ENCODE data around the gene HTR7. TPM values are rescaled to one million over a fixed set of nuclear protein-coding genes. Genes with fewer than 3 reads are reported as not detected.

The HTR7 gene
- total RNA-seq, 2 donors from 2014 or later: not detected

DNA sequence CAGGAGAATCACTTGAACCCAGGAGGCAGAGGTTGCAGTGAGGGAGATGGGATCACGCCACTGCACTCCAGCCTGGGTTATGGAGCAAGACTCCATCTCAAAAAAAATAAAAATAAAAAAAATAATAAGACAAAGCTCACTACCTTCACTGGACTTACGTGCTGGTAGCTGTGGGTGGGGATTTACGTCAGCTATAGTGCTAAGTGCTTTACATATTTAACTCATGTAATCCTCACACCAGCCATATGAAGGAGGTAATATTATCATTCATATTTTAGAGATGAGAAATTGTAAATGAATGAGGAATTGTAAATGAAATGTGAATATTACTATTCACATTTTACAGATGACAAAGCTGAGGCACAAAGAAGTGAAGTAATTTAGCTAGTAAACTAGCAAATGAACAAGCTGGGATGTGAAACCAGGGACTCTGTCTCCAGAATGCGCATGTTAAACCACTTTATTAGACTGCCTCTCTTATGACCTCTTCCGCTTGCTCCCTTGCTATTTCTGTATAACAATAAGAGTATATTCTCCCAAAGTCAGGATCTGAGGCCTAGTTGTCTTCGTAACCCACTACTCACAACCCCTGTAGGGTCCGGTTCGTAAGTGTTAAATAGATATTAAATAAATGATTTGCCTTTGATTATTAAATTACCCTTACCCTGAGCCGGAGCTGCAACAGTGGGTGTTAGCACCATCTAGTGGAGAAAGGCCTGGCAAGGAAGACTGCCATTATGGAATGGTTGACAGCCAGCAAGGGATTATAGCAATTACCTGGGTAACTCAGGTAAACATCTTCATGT is 70.2 kb downstream of the HTR7 start:
- intact Hi-C loops (cut with DNase I): loop anchor here (10.0 kb wide), 1 partner anchor 993 kb away; no protein-coding TSS in a partner anchor
- H3K9me3 ChIP-seq: no peaks in the 10 kb centered on the region
- no peak overlapping the region for H3K27ac ChIP-seq
- TF ChIP-seq, protein P1, sequence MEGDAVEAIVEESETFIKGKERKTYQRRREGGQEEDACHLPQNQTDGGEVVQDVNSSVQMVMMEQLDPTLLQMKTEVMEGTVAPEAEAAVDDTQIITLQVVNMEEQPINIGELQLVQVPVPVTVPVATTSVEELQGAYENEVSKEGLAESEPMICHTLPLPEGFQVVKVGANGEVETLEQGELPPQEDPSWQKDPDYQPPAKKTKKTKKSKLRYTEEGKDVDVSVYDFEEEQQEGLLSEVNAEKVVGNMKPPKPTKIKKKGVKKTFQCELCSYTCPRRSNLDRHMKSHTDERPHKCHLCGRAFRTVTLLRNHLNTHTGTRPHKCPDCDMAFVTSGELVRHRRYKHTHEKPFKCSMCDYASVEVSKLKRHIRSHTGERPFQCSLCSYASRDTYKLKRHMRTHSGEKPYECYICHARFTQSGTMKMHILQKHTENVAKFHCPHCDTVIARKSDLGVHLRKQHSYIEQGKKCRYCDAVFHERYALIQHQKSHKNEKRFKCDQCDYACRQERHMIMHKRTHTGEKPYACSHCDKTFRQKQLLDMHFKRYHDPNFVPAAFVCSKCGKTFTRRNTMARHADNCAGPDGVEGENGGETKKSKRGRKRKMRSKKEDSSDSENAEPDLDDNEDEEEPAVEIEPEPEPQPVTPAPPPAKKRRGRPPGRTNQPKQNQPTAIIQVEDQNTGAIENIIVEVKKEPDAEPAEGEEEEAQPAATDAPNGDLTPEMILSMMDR (IDR thresholded peaks at IDR 0.05): peak; percentile 58 to 87 (median 64)
- no peak for TF ChIP-seq POLR2A (IDR thresholded peaks at IDR 0.05)
- H3K4me3 ChIP-seq: no peak overlapping the region
- ATAC-seq: peak; percentile 53
- DNase-seq: peak; percentile 34 to 47 (median 40)
- 45 to 53% methylated on average over 9 of the region's 9 CpGs for WGBS, 2 donors
- H3K27me3 ChIP-seq: no peaks in the 10 kb centered on the region
- H3K4me1 ChIP-seq: no peaks in the 10 kb centered on the region
- no peaks in the 10 kb centered on the region for H3K36me3 ChIP-seq (replicated peaks in 1 of 2; ENCODE audit: insufficient read depth in 1 of 2, low read depth in 2 of 2)

DNA sequence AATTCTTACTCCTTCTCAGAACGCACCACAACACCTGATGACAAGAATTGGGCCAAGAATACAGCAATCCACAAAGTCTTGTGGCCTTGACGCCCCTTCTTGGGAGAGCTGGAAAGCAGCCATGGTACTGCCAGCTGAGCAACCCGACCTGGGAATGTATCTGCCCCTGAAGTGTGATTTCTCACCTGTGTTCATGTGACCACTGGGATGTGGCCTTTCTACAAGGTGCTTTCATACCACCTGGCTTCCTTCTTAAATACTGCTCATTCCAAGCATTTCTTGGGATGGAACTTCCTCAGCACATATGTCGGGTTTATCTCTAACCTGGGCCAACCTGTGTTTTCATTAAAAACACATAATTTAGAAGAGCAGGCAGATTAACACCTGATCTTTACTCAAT is 72.1 kb downstream of the HTR7 start:
- no peak for ATAC-seq
- no peaks in the 10 kb centered on the region for H3K4me1 ChIP-seq
- intact Hi-C loops (cut with DNase I): loop anchor here (10.0 kb wide), 1 partner anchor 991 kb away; no protein-coding TSS in a partner anchor
- no peaks in the 10 kb centered on the region for H3K27me3 ChIP-seq
- WGBS, 2 donors: 34 to 48% methylated on average over 4 of the region's 4 CpGs
- TF ChIP-seq POLR2A (IDR thresholded peaks at IDR 0.05): no peak
- TF ChIP-seq, protein P1 (IDR thresholded peaks at IDR 0.05): no peak
- no peak overlapping the region for H3K4me3 ChIP-seq
- no peak for DNase-seq
- no peak overlapping the region for H3K27ac ChIP-seq
- no peaks in the 10 kb centered on the region for H3K36me3 ChIP-seq (replicated peaks in 1 of 2; ENCODE audit: insufficient read depth in 1 of 2, low read depth in 2 of 2)
- no peaks in the 10 kb centered on the region for H3K9me3 ChIP-seq

DNA sequence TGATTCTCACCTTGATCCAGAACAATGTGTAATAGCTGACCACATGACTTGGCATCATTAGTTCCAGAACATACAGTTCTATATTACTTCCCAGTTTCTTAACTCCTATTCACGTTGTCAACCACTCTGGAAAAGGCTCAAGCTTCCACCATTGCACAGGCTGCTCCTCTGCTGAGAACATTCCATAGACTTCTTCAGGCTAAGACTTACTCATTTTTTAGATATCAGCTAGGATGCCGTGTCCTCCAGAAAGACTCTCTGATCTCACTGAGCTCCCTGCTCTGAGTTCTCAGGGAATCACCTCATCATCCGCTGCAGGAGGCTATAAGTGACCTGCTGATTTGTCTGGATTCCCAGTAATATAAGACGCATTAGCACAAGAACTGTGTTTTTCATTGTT is 73.1 kb downstream of the HTR7 start:
- no peaks in the 10 kb centered on the region for H3K27me3 ChIP-seq
- TF ChIP-seq POLR2A (IDR thresholded peaks at IDR 0.05): no peak
- TF ChIP-seq, protein P1 (IDR thresholded peaks at IDR 0.05): no peak
- H3K27ac ChIP-seq: no peak overlapping the region
- no peaks in the 10 kb centered on the region for H3K9me3 ChIP-seq
- no peak for ATAC-seq
- 40 to 44% methylated on average over 4 of the region's 4 CpGs for WGBS, 2 donors
- intact Hi-C loops (cut with DNase I): loop anchor here (10.0 kb wide), 1 partner anchor 990 kb away; no protein-coding TSS in a partner anchor
- no peak for DNase-seq
- no peaks in the 10 kb centered on the region for H3K4me1 ChIP-seq
- no peaks in the 10 kb centered on the region for H3K36me3 ChIP-seq (replicated peaks in 1 of 2; ENCODE audit: insufficient read depth in 1 of 2, low read depth in 2 of 2)
- H3K4me3 ChIP-seq: no peak overlapping the region

DNA sequence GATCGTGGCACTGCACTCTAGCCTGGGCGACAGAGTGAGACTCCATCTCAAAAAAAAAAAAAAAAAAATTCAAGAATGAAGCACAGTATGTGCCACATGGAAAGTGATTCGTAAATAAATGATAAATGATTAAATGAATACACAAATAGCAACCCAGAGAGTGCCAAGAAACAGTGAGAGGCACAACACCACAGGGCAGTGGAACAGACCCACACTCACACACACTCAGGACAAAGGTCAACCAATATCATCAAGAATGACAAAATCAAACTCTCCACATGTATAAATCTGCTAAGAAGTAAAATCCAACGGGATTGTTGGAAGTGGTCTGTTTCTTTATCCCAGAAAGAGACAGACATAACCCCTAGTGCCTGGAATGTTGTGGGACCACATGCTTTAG is 77.4 kb downstream of the HTR7 start:
- no peaks in the 10 kb centered on the region for H3K9me3 ChIP-seq
- no peak for TF ChIP-seq POLR2A (IDR thresholded peaks at IDR 0.05)
- no peak overlapping the region for H3K4me3 ChIP-seq
- H3K36me3 ChIP-seq (replicated peaks in 1 of 2; ENCODE audit: insufficient read depth in 1 of 2, low read depth in 2 of 2): no peaks in the 10 kb centered on the region
- H3K27me3 ChIP-seq: no peaks in the 10 kb centered on the region
- DNase-seq: no peak
- no peak overlapping the region for H3K27ac ChIP-seq
- no peak for ATAC-seq
- 56 to 58% methylated on average over 4 of the region's 4 CpGs for WGBS, 2 donors
- intact Hi-C loops (cut with DNase I): loop anchor here (10.0 kb wide), 1 partner anchor 986 kb away; no protein-coding TSS in a partner anchor
- no peaks in the 10 kb centered on the region for H3K4me1 ChIP-seq

DNA sequence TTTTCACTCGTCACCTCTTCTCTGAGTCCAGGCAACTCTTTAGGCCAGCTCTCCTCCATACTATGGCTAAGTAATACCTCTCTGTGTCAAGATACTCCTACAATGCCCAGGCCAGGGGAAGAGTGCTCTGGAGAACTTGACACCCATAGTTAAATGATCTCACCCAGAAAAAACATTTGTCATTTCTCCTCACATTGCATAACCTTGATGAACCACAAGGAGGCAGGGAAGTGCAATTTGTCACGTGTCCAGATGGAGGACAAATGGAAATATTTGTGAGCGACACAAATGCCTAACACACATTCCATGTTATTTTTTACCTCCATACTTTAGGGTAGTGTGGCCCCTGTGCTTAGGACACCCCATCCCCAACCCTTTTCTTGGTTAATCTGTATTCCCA is 78.3 kb downstream of the HTR7 start:
- Histone ChIP-seq H3K36me3 (replicated peaks in 1 of 2; ENCODE audit: insufficient read depth in 1 of 2, low read depth in 2 of 2) (no peaks in the 10 kb centered on the region), H3K27me3 (no peaks in the 10 kb centered on the region), H3K4me3 (no peak overlapping the region), H3K9me3 (no peaks in the 10 kb centered on the region), H3K4me1 (no peaks in the 10 kb centered on the region), H3K27ac (no peak overlapping the region)
- intact Hi-C loops (cut with DNase I): no loop called here
- no peak for ATAC-seq
- DNase-seq: no peak
- WGBS, 2 donors: 59 to 61% methylated on average over 3 of the region's 3 CpGs
- no peak for TF ChIP-seq POLR2A (IDR thresholded peaks at IDR 0.05)
- TF ChIP-seq, protein P1 (IDR thresholded peaks at IDR 0.05): peak in 1 of 7 experiments; percentile 15

Measured in body of pancreas (tissue), 4 donors.